Tibial nerve (tissue), 4 donors: ENCODE measurements around the gene VSTM4. TPM values are rescaled to one million over a fixed set of nuclear protein-coding genes. Genes with fewer than 3 reads are reported as not detected.

Experiments used
- DNase-seq, 2 donors: peaks; one replicate each; pipeline ENCODE4 v3.0.0-alpha.2; 2019; ENCODE audit warnings: low spot score in 2 of 2
- H3K27ac ChIP-seq, 4 donors: fragments of 200-600 bp; sonication (generic) in 3 of 4; one replicate each; pipeline ENCODE4 v1.5.1; 2017 to 2019; ENCODE audit warnings: mild to moderate bottlenecking in 1 of 4
- H3K27me3 ChIP-seq, 2 donors: fragments of 200-600 bp; sonication (generic) in 1 of 2; one replicate each; pipeline versions ENCODE4 v1.5.1 to v1.6.0; 2017 to 2019
- H3K36me3 ChIP-seq, 3 donors: fragments of 200-600 bp; sonication (generic); one replicate each; pipeline ENCODE4 v1.5.1; 2018 to 2019
- H3K4me1 ChIP-seq, 4 donors: fragments of 200-600 bp; sonication (generic) in 3 of 4; one replicate each; pipeline ENCODE4 v1.5.1; 2017 to 2019
- H3K4me3 ChIP-seq, 4 donors: fragments of 200-600 bp; sonication (generic) in 3 of 4; one replicate each; pipeline ENCODE4 v1.5.1; 2017 to 2019; ENCODE audit warnings: mild to moderate bottlenecking in 1 of 4, moderate library complexity in 1 of 4
- H3K9me3 ChIP-seq, 4 donors: fragments of 200-600 bp; sonication (generic) in 3 of 4; one replicate each; pipeline ENCODE4 v1.5.1; 2017 to 2019
- EP300 ChIP-seq, 2 donors: sonication (generic); formaldehyde crosslinking; IDR thresholded peaks; one replicate each; pipeline ENCODE4 v1.6.1; 2017; ENCODE audit warnings: antibody characterized with exemption in 2 of 2, mild to moderate bottlenecking in 1 of 2
- POLR2A ChIP-seq, 2 donors: fragments of 450-650 bp; IDR thresholded peaks; one replicate each; pipeline ENCODE4 v1.6.1; 2017; ENCODE audit warnings: antibody characterized with exemption in 2 of 2, mild to moderate bottlenecking in 2 of 2, moderate library complexity in 2 of 2
- WGBS, 2 donors: methylation state at CpG; one replicate each; pipeline ENCODE4 v1.1.5; 2018; 5-methylcytosine and 5-hydroxymethylcytosine counted together
- total RNA-seq, 4 donors: library from RNA; depleted of rRNA; stranded (reverse); fragments of >200 nt; gene quantifications; one replicate each; pipeline ENCODE4 v1.1.0, GENCODE V29; 2016
- TF ChIP-seq, protein P1 (sequence below), 5 experiments: fragments of 200-600 bp in 3 of 5; fragments of 450-650 bp in 2 of 5; sonication (generic) in 3 of 5; IDR thresholded peaks; one replicate each; pipeline ENCODE4 v1.5.1; 2016 to 2019; ENCODE audit warnings: antibody characterized with exemption in 5 of 5, mild to moderate bottlenecking in 3 of 5, moderate library complexity in 2 of 5

The VSTM4 gene
- total RNA-seq, 4 donors from 2014 or later, result 9.8 to 18.2 (median 12.8) TPM

DNA sequence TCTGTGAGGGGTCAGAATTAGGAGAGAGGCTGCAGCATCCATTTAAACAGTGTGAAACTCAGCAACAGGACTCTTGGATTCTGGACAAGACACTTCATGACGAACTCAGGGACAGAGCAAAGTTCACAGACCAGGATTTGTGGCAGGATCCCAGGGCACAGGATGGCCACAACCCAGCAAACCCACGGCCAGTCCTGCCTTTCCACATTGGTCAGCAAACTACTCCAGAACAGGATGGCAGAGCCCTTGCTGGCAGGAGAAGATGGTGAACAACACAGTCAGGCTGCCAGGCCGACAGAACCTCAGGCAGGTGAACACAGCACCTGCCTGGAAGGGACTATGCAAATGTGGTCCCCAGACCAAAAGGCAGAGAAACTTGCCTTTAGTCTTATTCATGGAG is 34.4 kb downstream of the VSTM4 start:
- no peak for DNase-seq
- Histone ChIP-seq H3K27ac (peak overlapping the region in 1 of 4 donors; percentile 45), H3K36me3 (no peaks in the 10 kb centered on the region), H3K4me1 (peaks cover 0 to 65% (median 28%) of the 10 kb centered on the region in 4 donors), H3K4me3 (no peak overlapping the region), H3K9me3 (peaks cover 0 to under 1% (median 0%) of the 10 kb centered on the region in 4 donors), H3K27me3 (peaks cover 0 to 2% of the 10 kb centered on the region in 2 donors)
- WGBS, 2 donors, result 57 to 71% methylated on average over 3 of the region's 3 CpGs
- TF ChIP-seq EP300 (IDR thresholded peaks at IDR 0.05) (no peak), POLR2A (IDR thresholded peaks at IDR 0.05) (no peak)
- TF ChIP-seq, protein P1, sequence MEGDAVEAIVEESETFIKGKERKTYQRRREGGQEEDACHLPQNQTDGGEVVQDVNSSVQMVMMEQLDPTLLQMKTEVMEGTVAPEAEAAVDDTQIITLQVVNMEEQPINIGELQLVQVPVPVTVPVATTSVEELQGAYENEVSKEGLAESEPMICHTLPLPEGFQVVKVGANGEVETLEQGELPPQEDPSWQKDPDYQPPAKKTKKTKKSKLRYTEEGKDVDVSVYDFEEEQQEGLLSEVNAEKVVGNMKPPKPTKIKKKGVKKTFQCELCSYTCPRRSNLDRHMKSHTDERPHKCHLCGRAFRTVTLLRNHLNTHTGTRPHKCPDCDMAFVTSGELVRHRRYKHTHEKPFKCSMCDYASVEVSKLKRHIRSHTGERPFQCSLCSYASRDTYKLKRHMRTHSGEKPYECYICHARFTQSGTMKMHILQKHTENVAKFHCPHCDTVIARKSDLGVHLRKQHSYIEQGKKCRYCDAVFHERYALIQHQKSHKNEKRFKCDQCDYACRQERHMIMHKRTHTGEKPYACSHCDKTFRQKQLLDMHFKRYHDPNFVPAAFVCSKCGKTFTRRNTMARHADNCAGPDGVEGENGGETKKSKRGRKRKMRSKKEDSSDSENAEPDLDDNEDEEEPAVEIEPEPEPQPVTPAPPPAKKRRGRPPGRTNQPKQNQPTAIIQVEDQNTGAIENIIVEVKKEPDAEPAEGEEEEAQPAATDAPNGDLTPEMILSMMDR (IDR thresholded peaks at IDR 0.05), result no peak

DNA sequence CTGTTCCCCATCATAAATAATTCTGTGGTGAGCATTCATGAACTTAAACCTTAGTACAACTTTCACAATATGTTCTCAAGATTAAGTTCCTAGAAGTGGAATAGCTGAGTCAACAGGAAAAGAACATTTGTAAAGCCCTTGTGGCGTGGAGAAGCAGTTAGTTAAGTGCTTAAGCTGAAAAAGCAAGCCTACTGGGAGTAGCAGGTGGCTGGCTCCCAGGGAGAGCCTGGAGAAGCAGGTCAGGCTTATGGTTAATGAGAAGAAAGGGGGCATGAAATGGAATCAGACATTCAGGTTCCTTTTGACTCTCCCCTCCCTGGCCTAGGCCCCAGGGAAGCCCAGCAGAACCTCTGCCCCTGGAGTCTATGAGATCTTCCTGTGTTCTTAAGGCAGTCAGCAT is 35.3 kb downstream of the VSTM4 start:
- 48 to 50% methylated on average over 1 of the region's 1 CpG for WGBS, 2 donors
- H3K9me3 ChIP-seq, result no peaks in the 10 kb centered on the region
- H3K27me3 ChIP-seq, result no peaks in the 10 kb centered on the region
- no peaks in the 10 kb centered on the region for H3K36me3 ChIP-seq
- no peak overlapping the region for H3K4me3 ChIP-seq
- peak in 1 of 2 donors; percentile 27 for DNase-seq
- H3K4me1 ChIP-seq, result peaks cover 0 to 64% (median 28%) of the 10 kb centered on the region in 4 donors
- TF ChIP-seq EP300 (IDR thresholded peaks at IDR 0.05), result peak; percentile 88
- TF ChIP-seq, protein P1 (IDR thresholded peaks at IDR 0.05), result no peak
- H3K27ac ChIP-seq, result peak overlapping the region in 3 of 4 donors; percentile 12 to 45 (median 26)

DNA sequence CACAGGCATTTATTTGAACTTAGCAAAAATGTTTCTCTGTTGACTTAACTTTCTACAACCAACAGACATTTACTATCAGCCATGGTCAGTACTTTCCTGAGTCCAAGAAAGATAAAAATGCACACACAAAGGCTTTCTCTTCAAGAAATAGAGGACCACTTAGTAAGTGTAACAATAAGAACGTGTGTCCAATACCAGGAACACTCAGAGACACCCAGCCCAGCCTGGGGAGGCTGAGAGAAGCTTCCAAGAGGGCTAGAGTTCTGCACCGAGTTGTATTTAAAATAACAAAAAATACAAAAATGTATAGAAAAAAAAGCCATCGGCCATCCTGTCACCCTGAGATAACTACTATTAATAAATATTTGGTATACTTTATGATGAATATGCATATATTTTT is 35.8 kb downstream of the VSTM4 start:
- Histone ChIP-seq H3K27ac (peak overlapping the region in 2 of 4 donors; percentile 7 to 26), H3K27me3 (no peaks in the 10 kb centered on the region), H3K4me1 (peaks cover 0 to 58% (median 28%) of the 10 kb centered on the region in 4 donors), H3K4me3 (no peak overlapping the region), H3K36me3 (no peaks in the 10 kb centered on the region), H3K9me3 (no peaks in the 10 kb centered on the region)
- 54 to 55% methylated on average over 3 of the region's 3 CpGs for WGBS, 2 donors
- no peak for DNase-seq
- TF ChIP-seq EP300 (IDR thresholded peaks at IDR 0.05) (no peak), POLR2A (IDR thresholded peaks at IDR 0.05) (no peak)
- TF ChIP-seq, protein P1 (IDR thresholded peaks at IDR 0.05), result no peak

DNA sequence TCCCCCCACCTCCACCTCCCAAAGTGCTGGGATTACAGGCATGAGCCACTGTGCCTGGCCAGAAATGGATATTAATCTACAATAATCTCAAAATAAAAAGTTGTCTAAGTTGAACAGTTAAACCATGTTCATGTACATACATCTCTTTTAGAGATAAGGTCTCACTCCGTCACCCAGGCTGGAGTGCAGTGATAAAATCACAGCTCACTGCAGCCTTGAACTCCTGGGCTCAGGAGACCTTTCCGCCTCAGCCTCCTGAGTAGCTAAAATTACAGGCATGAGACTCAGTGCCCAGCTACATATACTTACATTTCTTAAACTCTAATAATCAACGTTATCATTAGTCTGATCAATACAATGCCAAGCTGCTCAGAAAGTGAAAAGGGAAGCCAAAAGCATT is 36.2 kb downstream of the VSTM4 start:
- DNase-seq, result no peak
- Histone ChIP-seq H3K27ac (peak overlapping the region in 1 of 4 donors; percentile 7), H3K4me1 (peaks cover 0 to 54% (median 27%) of the 10 kb centered on the region in 4 donors), H3K27me3 (no peaks in the 10 kb centered on the region), H3K4me3 (no peak overlapping the region), H3K9me3 (no peaks in the 10 kb centered on the region), H3K36me3 (no peaks in the 10 kb centered on the region)
- TF ChIP-seq EP300 (IDR thresholded peaks at IDR 0.05), result no peak
- TF ChIP-seq POLR2A (IDR thresholded peaks at IDR 0.05), result no peak
- TF ChIP-seq, protein P1 (IDR thresholded peaks at IDR 0.05), result no peak
- WGBS, 2 donors, result 77 to 82% methylated on average over 3 of the region's 3 CpGs

DNA sequence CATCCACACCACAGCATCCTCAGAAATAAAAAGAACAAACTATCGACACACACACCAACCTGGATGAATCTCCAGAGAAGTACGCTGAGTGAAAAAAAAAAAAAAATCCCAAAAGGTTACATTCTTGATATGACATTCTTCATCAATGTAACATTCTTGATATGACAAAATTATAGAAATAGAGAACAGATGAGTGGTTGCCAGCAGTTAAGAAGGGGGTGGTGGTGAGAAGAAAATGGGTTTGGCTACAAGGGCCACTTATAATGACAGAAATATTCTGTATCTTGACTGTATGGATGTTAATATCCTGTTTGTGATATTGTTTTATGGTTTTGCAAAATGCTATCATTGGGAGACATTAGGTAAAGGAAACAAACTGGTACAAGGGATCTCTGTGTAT is 36.9 kb downstream of the VSTM4 start:
- Histone ChIP-seq H3K27ac (no peak overlapping the region), H3K4me1 (peaks cover 0 to 47% (median 23%) of the 10 kb centered on the region in 4 donors)
- 94% methylated on average over 2 of the region's 2 CpGs for WGBS, 2 donors

More for the DNA sequence above, 36.9 kb downstream of the VSTM4 start:
- no peaks in the 10 kb centered on the region for H3K36me3 ChIP-seq
- no peaks in the 10 kb centered on the region for H3K27me3 ChIP-seq
- DNase-seq, result no peak
- H3K4me3 ChIP-seq, result no peak overlapping the region
- TF ChIP-seq EP300 (IDR thresholded peaks at IDR 0.05) (no peak), POLR2A (IDR thresholded peaks at IDR 0.05) (no peak)
- TF ChIP-seq, protein P1 (IDR thresholded peaks at IDR 0.05), result no peak
- H3K9me3 ChIP-seq, result no peaks in the 10 kb centered on the region
